ENCODE data around the gene IGLL1. TPM values are rescaled to one million over a fixed set of nuclear protein-coding genes. Genes with fewer than 3 reads are reported as not detected.

IGLL1 gene
- total and polyA plus RNA-seq, 3 donors from 2014 or later = 6.9 to 36.9 (median 24.6) TPM

GRCh38 chr22:23621082-23621780 lies 41.1 kb upstream of the IGLL1 start:
- H3K36me3 ChIP-seq (ENCODE audit: low read depth, missing control alignments) = no peaks in the 10 kb centered on the region
- no peaks in the 10 kb centered on the region for H3K9me3 ChIP-seq
- intact Hi-C loops (cut with DNase I; ENCODE audit: low total_unique reads) = no loop called here
- TF ChIP-seq CTCF (IDR thresholded peaks at IDR 0.05) (no peak), POLR2A (IDR thresholded peaks at IDR 0.05) (no peak)
- H3K4me1 ChIP-seq = no peaks in the 10 kb centered on the region
- no peak for DNase-seq
- no peak overlapping the region for H3K27ac ChIP-seq
- H3K4me3 ChIP-seq = no peak overlapping the region
- H3K27me3 ChIP-seq = no peaks in the 10 kb centered on the region
- WGBS, 2 donors = 88 to 93% methylated on average over 9 of the region's 9 CpGs

- Histone ChIP-seq H3K27ac (no peak overlapping the region), H3K4me1 (no peaks in the 10 kb centered on the region), H3K36me3 (ENCODE audit: low read depth, missing control alignments) (no peaks in the 10 kb centered on the region), H3K9me3 (no peaks in the 10 kb centered on the region), H3K27me3 (no peaks in the 10 kb centered on the region), H3K4me3 (no peak overlapping the region)
- DNase-seq = no peak
- no peak for TF ChIP-seq POLR2A (IDR thresholded peaks at IDR 0.05)
- intact Hi-C loops (cut with DNase I; ENCODE audit: low total_unique reads) = no loop called here
- WGBS, 2 donors = 83 to 88% methylated on average over 7 of the region's 7 CpGs
Measured at GRCh38 chr22:23613193-23613972, 33.3 kb upstream of the IGLL1 start.

GRCh38 chr22:23609983-23610781 lies 30.1 kb upstream of the IGLL1 start:
- no peak overlapping the region for H3K4me3 ChIP-seq
- H3K4me1 ChIP-seq = no peaks in the 10 kb centered on the region
- no peaks in the 10 kb centered on the region for H3K9me3 ChIP-seq
- DNase-seq = no peak
- no peak overlapping the region for H3K27ac ChIP-seq
- TF ChIP-seq POLR2A (IDR thresholded peaks at IDR 0.05) (no peak), CTCF (IDR thresholded peaks at IDR 0.05) (no peak)
- WGBS, 2 donors = 84 to 85% methylated on average over 9 to 12 of the region's 12 CpGs
- intact Hi-C loops (cut with DNase I; ENCODE audit: low total_unique reads) = no loop called here
- H3K36me3 ChIP-seq (ENCODE audit: low read depth, missing control alignments) = no peaks in the 10 kb centered on the region
- no peaks in the 10 kb centered on the region for H3K27me3 ChIP-seq

- DNase-seq = no peak
- H3K27ac ChIP-seq = no peak overlapping the region
- 80 to 95% methylated on average over 2 to 6 of the region's 6 CpGs for WGBS, 2 donors
Measured at GRCh38 chr22:23608583-23608982, 28.5 kb upstream of the IGLL1 start.

More at GRCh38 chr22:23608583-23608982, 28.5 kb upstream of the IGLL1 start:
- Histone ChIP-seq H3K4me3 (no peak overlapping the region), H3K36me3 (ENCODE audit: low read depth, missing control alignments) (no peaks in the 10 kb centered on the region), H3K4me1 (no peaks in the 10 kb centered on the region), H3K27me3 (no peaks in the 10 kb centered on the region), H3K9me3 (no peaks in the 10 kb centered on the region)
- TF ChIP-seq POLR2A (IDR thresholded peaks at IDR 0.05) = no peak
- TF ChIP-seq CTCF (IDR thresholded peaks at IDR 0.05) = no peak
- intact Hi-C loops (cut with DNase I; ENCODE audit: low total_unique reads) = no loop called here

Data from testis (tissue), 3 donors.